ENCODE results near the gene TSPEAR.

- no peak for TF ChIP-seq POLR2A (IDR thresholded peaks at IDR 0.05; ENCODE audit: low read depth)
- TF ChIP-seq EP300 (IDR thresholded peaks at IDR 0.05), result no peak
Measured at GRCh38 chr21:44654576-44655175, 56.7 kb downstream of the TSPEAR start, which contains the start of gene KRTAP12-4.
